ENCODE data around the gene GDF10. TPM values are rescaled to one million over a fixed set of nuclear protein-coding genes. Genes with fewer than 3 reads are reported as not detected.

Gene GDF10
- polyA plus RNA-seq, 1 donor (not counting 4 experiments of a cell fraction or from before 2014, with no cell fraction given), result not detected

DNA sequence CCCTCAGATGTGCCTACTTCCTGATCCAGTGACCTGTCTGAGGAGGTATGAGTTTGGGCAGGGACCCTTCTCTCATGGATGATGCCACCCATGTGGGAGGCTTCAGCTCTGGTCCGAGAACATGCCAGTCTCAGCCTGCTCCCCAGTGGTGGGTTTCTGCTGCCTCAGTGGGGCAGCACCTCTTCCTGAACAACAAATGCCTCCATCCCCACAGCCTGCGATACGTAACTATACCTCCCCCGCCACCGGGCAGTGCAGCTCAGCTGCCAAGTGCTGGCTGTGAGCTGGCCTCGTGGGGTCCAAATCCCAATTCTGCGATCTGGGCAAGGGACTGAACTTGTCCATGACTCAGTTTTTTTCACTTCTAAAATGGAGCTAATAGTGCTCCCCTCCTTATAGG is 3.1 kb downstream of the GDF10 start:
- FAIRE-seq (no peak), DNase-seq (ENCODE audit: low read depth, low spot score) (no peak)
- no peak for TF ChIP-seq EZH2 (IDR thresholded peaks at IDR 0.05; ENCODE audit: low read length)
- TF ChIP-seq, protein P1, sequence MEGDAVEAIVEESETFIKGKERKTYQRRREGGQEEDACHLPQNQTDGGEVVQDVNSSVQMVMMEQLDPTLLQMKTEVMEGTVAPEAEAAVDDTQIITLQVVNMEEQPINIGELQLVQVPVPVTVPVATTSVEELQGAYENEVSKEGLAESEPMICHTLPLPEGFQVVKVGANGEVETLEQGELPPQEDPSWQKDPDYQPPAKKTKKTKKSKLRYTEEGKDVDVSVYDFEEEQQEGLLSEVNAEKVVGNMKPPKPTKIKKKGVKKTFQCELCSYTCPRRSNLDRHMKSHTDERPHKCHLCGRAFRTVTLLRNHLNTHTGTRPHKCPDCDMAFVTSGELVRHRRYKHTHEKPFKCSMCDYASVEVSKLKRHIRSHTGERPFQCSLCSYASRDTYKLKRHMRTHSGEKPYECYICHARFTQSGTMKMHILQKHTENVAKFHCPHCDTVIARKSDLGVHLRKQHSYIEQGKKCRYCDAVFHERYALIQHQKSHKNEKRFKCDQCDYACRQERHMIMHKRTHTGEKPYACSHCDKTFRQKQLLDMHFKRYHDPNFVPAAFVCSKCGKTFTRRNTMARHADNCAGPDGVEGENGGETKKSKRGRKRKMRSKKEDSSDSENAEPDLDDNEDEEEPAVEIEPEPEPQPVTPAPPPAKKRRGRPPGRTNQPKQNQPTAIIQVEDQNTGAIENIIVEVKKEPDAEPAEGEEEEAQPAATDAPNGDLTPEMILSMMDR (optimal IDR thresholded peaks at IDR 0.05 in 1 of 3, IDR thresholded peaks at IDR 0.05 in 1 of 3, conservative IDR thresholded peaks at IDR 0.05 in 1 of 3; ENCODE audit: extremely low read depth in 1 of 3, insufficient read depth in 2 of 3, low read length in 3 of 3), result no peak
- no peaks in the 10 kb centered on the region for H3K4me1 ChIP-seq (ENCODE audit: control insufficient read depth, extremely low read depth, insufficient read depth, low read length)
- no peaks in the 10 kb centered on the region for H4K20me1 ChIP-seq (ENCODE audit: control insufficient read depth, extremely low read depth, insufficient read depth, low read length)
- no peak overlapping the region for H3K4me2 ChIP-seq (ENCODE audit: control insufficient read depth, extremely low read depth, insufficient read depth, low read depth, low read length)
- H3K79me2 ChIP-seq (ENCODE audit: control insufficient read depth, insufficient read depth, low read length), result no peaks in the 10 kb centered on the region
- dilution Hi-C loops (cut with MboI; ENCODE audit: extremely low pct_ligation_motif_present, low sequenced_read_pairs), result no loop called here
- H3K4me3 ChIP-seq (ENCODE audit: control insufficient read depth in 2 of 3, extremely low read depth in 1 of 3, insufficient read depth in 2 of 3, low read depth in 1 of 3, low read length in 3 of 3), result no peak overlapping the region
- H3K36me3 ChIP-seq (ENCODE audit: control insufficient read depth in 2 of 2, extremely low read depth in 1 of 2, insufficient read depth in 2 of 2, low read length in 2 of 2), result no peaks in the 10 kb centered on the region
- H3K27ac ChIP-seq (ENCODE audit: control insufficient read depth, insufficient read depth, low read length), result no peak overlapping the region
- H3K9me3 ChIP-seq (ENCODE audit: control insufficient read depth, low read depth, low read length), result no peaks in the 10 kb centered on the region
- H3K27me3 ChIP-seq (ENCODE audit: control insufficient read depth, extremely low read depth, insufficient read depth, low read length), result peaks cover 49% of the 10 kb centered on the region
- no peak overlapping the region for H2AFZ ChIP-seq (ENCODE audit: control insufficient read depth, low read length)
- no peaks in the 10 kb centered on the region for H3K9me1 ChIP-seq (ENCODE audit: control insufficient read depth, extremely low read depth, insufficient read depth, low read length)
- no peak overlapping the region for H3K9ac ChIP-seq (ENCODE audit: control insufficient read depth, extremely low read depth, insufficient read depth, low read length)

DNA sequence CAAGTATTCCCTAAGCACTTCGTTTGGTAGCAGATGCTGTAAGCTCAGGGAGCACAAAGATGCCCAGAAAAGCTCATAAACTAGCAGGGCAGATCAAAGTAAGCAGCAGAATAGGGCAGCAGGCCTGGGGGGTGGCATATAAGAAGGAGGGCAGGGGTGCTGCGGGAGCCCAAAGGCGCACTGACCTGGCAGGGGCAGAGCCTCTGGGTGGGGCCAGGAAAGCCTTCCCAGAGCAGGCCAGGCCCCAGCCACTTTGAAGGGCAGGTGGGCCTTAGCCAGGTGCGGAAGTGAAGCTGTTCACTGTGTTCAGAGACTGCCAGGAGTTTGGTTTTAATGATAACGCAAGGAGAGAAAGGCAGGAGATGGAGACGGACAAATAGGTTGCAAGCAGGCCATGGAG is 3.9 kb downstream of the GDF10 start:
- Histone ChIP-seq H3K36me3 (ENCODE audit: control insufficient read depth in 2 of 2, extremely low read depth in 1 of 2, insufficient read depth in 2 of 2, low read length in 2 of 2) (no peaks in the 10 kb centered on the region), H4K20me1 (ENCODE audit: control insufficient read depth, extremely low read depth, insufficient read depth, low read length) (no peaks in the 10 kb centered on the region), H3K27ac (ENCODE audit: control insufficient read depth, insufficient read depth, low read length) (no peak overlapping the region), H3K4me3 (ENCODE audit: control insufficient read depth in 2 of 3, extremely low read depth in 1 of 3, insufficient read depth in 2 of 3, low read depth in 1 of 3, low read length in 3 of 3) (no peak overlapping the region), H3K9ac (ENCODE audit: control insufficient read depth, extremely low read depth, insufficient read depth, low read length) (no peak overlapping the region), H3K79me2 (ENCODE audit: control insufficient read depth, insufficient read depth, low read length) (no peaks in the 10 kb centered on the region), H3K27me3 (ENCODE audit: control insufficient read depth, extremely low read depth, insufficient read depth, low read length) (peaks cover 47% of the 10 kb centered on the region), H3K4me2 (ENCODE audit: control insufficient read depth, extremely low read depth, insufficient read depth, low read depth, low read length) (no peak overlapping the region), H2AFZ (ENCODE audit: control insufficient read depth, low read length) (no peak overlapping the region), H3K9me1 (ENCODE audit: control insufficient read depth, extremely low read depth, insufficient read depth, low read length) (no peaks in the 10 kb centered on the region), H3K9me3 (ENCODE audit: control insufficient read depth, low read depth, low read length) (no peaks in the 10 kb centered on the region), H3K4me1 (ENCODE audit: control insufficient read depth, extremely low read depth, insufficient read depth, low read length) (no peaks in the 10 kb centered on the region)
- dilution Hi-C loops (cut with MboI; ENCODE audit: extremely low pct_ligation_motif_present, low sequenced_read_pairs), result no loop called here
- DNase-seq (ENCODE audit: low read depth, low spot score) (no peak), FAIRE-seq (no peak)
- TF ChIP-seq EZH2 (IDR thresholded peaks at IDR 0.05; ENCODE audit: low read length), result no peak
- TF ChIP-seq, protein P1 (optimal IDR thresholded peaks at IDR 0.05 in 1 of 3, IDR thresholded peaks at IDR 0.05 in 1 of 3, conservative IDR thresholded peaks at IDR 0.05 in 1 of 3; ENCODE audit: extremely low read depth in 1 of 3, insufficient read depth in 2 of 3, low read length in 3 of 3), result no peak

Measured in keratinocyte (primary cell).